ELF-1 (cell line): ENCODE results near the gene OR8B8.
"Not testable (repeated sequence)": the region's sequence is repeated elsewhere in the genome, so short reads cannot be mapped to it uniquely, and the experiment has no call there.

Experiments
- DNase-seq: peaks from one replicate; pipeline ENCODE4 v3.0.0-alpha.2; 2016; ENCODE audit warnings: low read depth, low spot score

Gene OR8B8

DNA sequence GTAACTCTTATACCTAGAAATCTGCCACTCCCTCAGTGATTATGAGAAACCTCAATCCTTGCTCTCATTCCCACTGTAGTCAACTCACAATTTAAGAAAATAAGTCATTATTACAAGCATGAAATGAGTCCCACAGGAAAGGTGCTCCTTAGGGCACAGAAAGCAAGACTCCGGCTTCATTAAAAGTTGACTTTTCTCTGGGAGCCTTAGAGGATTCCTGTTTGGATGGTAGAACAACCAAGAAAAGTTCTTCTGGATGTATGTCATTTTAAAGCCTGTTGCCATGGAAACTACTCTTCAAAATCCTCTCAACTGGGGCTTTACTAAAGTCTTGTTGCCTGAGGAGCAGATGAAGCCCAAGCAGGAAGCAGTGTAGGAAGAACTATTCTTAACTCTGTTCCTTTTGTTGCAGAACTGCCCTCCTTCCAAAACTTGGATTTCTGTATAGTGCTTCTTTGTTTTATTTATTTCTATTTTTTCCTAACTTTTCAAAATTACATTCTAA lies at the start of gene OR8B8:
OR8B8 (minus strand) TSS at position 51 of the 505 bp plus-strand sequence. CDS start 4,611 bp downstream, outside the sequence.
- no peak for DNase-seq

DNA sequence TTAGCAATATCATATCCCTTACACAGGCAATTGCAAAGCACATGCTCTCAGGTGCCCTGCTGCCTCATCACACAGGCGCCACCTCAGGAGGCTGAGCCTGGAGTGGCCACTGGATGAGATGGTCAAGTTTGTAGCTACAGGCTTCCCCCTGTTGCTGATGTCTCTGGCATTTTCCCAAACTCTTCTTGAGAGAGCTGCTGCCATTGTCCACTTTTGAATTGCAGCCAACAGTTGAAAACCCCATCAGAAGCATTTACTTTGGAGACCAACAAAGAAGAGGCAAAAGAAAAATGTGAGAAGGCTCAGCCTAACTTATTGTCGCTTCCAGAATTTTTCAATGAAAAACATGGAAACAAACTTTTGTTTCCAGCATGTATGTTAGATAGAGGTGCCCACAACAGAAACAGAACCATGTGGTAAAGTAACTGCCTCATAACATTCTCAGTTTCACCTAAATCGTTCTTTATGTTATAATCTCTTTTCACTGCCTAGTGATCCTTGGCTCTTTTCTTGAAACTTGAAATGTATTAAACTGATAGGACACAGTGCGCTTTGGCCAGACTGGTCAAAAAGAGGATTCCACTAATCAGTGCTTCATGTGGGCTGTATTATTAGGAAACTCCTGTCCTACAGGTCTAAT lies 47.6 kb upstream of the OR8B8 start:
- no peak for DNase-seq

DNA sequence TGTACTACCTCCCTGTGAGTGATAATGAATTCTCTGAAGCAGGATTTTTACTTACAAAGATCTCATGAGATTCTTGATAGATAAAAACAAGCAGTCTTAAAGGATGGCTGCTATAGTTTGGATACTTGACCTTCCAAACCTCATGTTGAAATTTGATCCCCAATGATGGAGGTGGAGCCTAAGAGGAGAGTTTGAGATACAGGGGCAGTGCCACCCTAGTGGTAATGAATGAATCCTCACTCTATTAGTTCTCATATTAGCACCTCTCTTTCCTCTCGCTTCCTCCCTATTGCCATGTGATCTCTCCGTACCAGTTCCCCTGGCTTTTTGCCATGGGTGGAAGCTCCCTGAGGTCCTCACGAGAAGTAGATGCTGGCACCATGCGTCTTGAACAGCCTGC lies 37.9 kb upstream of the OR8B8 start:
- no peak for DNase-seq

DNA sequence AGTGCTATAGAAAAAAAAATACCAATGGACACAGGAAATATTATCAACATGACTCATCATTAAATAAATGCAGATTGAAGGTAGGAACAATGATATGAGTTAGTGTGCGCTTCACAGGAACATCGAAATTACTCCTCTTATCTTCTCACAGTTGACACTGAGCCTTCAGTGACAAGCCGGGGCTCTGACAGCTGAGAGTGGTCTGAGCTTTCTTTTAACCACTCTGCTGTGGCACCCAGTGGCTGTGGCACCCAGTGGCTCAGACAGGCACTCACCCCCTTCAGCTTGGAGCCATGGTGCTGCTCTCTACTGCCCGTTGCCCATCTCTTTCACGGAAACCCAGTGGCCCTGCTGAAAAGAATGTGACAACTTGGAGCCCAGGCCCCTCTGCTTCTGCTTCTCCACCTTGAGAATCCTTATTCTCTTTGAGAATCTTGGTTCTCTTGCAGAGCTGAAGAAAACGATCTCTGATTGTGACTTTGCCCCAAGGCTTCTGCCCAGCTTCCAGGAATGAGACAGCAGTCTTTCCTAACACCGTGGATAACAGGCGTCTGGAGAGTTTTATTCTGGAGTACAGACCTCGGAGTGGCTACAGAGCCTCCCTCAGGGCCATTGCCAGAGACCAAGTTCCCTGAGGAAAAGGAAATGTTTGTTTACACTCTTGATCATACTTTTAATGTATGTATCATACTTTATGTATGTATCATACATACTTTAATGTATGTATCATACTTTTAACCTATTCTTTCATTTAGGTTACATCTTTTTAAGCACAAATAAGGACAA lies 37.1 kb upstream of the OR8B8 start:
- peak; percentile 29 for DNase-seq

- peak; percentile 64 for DNase-seq
Measured at GRCh38 chr11:124481365-124482323, 36.1 kb upstream of the OR8B8 start.

DNA sequence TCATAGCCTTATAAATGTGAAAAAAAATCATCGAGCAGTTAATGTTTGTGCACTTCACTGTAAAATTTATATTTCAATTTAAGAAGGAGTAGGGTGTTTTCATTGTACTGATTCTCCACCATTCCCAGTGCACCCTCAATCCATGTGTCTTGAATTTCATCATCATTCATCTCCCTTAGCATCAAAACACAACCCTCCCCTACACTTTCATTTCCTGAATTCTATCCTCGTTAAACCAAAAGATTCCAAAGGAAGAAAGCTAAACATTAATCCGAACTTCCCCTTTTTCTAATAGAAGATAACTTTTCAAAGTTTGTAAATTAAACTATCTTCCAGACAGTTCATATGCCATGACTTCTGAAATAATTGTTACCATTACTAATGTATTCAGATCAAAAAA lies 34.1 kb upstream of the OR8B8 start:
- no peak for DNase-seq

DNA sequence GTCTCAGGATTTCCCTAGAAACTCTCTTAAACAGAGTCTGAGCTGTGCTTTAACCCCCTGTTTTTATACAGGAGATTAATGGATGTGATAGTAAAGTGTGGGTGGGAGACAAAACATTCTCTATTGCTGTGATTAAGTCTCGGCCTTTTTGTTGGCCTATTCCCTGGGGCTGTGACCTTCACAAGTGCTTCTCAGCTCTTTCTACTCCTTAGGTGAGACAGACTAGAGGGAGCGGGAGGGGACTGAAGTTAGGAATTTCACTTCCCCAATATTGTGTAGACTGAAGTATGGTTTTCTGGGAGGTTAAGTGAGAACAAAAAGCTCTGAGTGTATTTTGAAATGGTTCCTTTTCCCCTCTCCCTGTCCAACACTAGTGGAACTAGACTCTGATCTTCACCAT lies 29.8 kb upstream of the OR8B8 start:
- no peak for DNase-seq

GRCh38 chr11:124474779-124475178 lies 29.3 kb upstream of the OR8B8 start:
- no peak for DNase-seq

DNA sequence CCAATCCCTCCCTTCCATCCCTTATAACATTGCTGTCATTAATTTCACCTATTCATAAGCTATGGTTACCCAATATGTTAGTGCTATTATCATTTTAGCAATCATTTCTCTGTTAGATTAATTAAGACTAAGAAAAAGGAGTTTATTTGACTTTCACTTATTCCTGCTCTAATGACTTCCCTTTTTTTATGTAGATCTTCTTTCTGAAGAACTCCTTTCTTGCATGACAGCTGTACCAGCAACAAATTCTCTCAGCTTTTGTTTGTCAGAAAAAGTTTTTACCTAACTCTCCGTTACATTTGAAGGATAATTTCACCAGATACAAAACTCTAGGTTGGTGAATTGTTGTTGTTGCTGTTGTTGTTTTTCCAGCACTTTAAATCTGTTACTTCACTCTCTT lies 28.6 kb upstream of the OR8B8 start:
- DNase-seq, result no peak

GRCh38 chr11:124473476-124473875 lies 28.0 kb upstream of the OR8B8 start:
- DNase-seq, result no peak

GRCh38 chr11:124470561-124471227 lies 25.2 kb upstream of the OR8B8 start:
- DNase-seq, result no peak

DNA sequence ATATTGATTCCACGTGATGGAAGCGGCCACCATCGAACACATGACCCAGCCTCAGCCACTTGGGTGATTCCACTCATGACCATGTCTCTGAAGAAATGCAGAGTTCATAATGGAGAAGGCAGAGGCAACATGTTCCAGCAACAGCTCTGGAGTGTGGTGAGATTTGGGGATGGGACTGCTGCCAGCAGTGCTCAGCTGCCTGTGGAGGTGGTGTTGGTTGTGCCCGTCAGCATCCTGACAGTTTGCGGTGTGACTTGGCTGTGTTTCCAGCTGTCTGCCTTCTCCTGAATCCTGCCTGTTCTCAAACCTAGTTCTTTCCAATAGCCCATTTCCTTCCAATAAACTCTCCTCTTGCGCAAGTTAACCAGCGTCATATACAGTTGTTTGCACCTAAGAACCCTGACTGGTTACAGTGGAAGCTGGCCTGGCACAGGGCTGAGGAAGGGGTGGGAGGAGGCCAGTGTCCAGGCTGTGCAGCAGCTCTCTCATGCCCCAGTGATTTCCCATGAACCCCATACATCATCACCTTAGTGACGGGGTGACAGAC lies 22.0 kb upstream of the OR8B8 start:
- DNase-seq, result no peak

GRCh38 chr11:124465368-124465767 lies 19.9 kb upstream of the OR8B8 start:
- DNase-seq, result no peak

GRCh38 chr11:124463990-124464389 lies 18.5 kb upstream of the OR8B8 start:
- no peak for DNase-seq

DNA sequence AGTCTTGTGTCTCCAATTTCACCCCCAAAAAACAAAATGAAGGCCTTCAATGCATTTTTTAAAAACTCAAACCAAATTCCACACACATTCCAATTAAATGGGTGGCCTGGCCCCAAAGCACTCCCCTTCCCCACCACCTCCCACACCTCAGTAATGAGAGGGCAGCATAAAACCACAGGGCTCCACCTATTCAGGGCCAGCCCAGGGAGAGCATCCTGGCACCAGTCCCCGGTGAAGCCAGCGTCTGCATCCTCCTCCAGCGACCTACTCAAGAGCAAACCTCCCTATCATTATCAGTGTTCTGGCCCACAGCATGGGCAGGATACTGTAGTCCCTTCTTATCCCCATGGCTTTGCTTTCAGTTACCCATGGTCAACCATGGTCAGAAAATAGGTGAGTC lies 17.8 kb upstream of the OR8B8 start:
- DNase-seq, result no peak

DNA sequence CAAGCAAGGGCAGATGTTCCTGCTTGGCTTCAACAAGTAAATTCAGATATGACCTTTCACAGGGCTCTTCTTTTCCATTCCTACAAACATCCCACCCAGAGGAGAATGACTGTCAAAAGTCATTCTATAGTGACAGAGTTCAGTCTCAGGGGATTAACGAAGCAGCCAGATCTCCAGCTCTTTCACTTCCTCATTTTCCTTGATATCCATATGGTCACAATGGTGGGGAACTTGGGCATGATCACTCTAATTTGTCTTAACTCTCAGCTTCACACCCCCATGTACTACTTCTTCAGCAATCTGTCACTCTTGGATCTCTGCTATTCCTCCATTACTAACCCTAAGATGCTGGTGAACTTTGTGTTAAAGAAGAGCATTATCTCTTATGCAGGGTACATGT lies 15.0 kb upstream of the OR8B8 start:
- no peak for DNase-seq

- not testable (repeated sequence) for DNase-seq
Measured at GRCh38 chr11:124459379-124459778, 13.9 kb upstream of the OR8B8 start.

GRCh38 chr11:124454552-124454951 lies 9.1 kb upstream of the OR8B8 start:
- no peak for DNase-seq

GRCh38 chr11:124446916-124447315 lies 1.4 kb upstream of the OR8B8 start:
- no peak for DNase-seq

GRCh38 chr11:124442847-124443246 lies 2.6 kb downstream of the OR8B8 start:
- no peak for DNase-seq

DNA sequence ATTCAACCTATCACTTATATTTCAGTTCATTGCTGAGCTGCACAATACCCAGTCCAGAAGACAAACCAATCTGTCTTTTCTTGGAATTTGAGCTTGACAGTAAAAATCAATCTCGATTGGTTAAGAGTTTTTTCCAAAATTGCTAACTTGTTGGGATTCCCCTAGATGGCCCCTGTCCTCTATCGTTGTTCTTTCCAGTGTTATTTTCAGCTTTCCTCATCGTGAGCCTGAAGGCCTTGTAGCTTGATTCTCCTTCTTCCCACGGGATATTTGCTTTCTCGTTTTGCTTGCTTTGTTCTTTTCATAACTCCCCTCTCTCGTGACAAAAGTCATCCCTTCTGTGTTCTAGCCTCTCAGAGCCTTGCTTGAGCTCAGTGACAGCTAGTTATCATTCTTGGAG lies 3.1 kb downstream of the OR8B8 start:
- no peak for DNase-seq
